ENCODE measurements around the gene MORN5.

DNA sequence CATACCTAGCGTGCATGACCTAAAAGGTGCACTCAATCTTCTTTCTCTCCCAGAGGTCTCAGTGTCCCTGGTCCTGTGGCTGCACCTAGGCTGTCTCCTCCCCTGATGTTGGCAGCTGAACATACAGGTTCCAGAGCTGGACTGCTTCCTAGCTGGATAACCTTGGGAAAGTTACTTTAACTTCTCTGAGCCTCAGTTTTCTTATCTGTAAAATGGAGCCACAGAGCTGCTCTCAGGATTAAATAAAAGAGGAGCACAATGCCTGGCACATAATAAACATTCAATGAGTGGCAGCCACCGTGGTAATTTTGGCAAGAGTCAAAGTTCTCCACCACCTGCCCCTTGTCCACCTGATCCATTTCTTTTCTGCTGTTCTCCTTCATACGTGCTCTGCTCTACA is 14.0 kb downstream of the MORN5 start:
- TF ChIP-seq, protein P1, sequence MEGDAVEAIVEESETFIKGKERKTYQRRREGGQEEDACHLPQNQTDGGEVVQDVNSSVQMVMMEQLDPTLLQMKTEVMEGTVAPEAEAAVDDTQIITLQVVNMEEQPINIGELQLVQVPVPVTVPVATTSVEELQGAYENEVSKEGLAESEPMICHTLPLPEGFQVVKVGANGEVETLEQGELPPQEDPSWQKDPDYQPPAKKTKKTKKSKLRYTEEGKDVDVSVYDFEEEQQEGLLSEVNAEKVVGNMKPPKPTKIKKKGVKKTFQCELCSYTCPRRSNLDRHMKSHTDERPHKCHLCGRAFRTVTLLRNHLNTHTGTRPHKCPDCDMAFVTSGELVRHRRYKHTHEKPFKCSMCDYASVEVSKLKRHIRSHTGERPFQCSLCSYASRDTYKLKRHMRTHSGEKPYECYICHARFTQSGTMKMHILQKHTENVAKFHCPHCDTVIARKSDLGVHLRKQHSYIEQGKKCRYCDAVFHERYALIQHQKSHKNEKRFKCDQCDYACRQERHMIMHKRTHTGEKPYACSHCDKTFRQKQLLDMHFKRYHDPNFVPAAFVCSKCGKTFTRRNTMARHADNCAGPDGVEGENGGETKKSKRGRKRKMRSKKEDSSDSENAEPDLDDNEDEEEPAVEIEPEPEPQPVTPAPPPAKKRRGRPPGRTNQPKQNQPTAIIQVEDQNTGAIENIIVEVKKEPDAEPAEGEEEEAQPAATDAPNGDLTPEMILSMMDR (conservative IDR thresholded peaks at IDR 0.05; ENCODE audit: low read depth in 2 of 2) = no peak
- TF ChIP-seq, protein P2, sequence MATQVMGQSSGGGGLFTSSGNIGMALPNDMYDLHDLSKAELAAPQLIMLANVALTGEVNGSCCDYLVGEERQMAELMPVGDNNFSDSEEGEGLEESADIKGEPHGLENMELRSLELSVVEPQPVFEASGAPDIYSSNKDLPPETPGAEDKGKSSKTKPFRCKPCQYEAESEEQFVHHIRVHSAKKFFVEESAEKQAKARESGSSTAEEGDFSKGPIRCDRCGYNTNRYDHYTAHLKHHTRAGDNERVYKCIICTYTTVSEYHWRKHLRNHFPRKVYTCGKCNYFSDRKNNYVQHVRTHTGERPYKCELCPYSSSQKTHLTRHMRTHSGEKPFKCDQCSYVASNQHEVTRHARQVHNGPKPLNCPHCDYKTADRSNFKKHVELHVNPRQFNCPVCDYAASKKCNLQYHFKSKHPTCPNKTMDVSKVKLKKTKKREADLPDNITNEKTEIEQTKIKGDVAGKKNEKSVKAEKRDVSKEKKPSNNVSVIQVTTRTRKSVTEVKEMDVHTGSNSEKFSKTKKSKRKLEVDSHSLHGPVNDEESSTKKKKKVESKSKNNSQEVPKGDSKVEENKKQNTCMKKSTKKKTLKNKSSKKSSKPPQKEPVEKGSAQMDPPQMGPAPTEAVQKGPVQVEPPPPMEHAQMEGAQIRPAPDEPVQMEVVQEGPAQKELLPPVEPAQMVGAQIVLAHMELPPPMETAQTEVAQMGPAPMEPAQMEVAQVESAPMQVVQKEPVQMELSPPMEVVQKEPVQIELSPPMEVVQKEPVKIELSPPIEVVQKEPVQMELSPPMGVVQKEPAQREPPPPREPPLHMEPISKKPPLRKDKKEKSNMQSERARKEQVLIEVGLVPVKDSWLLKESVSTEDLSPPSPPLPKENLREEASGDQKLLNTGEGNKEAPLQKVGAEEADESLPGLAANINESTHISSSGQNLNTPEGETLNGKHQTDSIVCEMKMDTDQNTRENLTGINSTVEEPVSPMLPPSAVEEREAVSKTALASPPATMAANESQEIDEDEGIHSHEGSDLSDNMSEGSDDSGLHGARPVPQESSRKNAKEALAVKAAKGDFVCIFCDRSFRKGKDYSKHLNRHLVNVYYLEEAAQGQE (IDR thresholded peaks at IDR 0.05; ENCODE audit: unreplicated experiment) = no peak
- TF ChIP-seq POLR2AphosphoS5 (IDR thresholded peaks at IDR 0.05; ENCODE audit: low read depth) = no peak
